SK-N-MC (cell line): ENCODE results near the gene GULP1.

Source experiments
- EZH2 ChIP-seq: fragments of 200-600 bp; sonication (generic); IDR thresholded peaks from one replicate; pipeline ENCODE4 v1.6.1; 2017; ENCODE audit warnings: antibody characterized with exemption
- FOXP2 ChIP-seq: optimal IDR thresholded peaks from 2 replicates; pipeline ENCODE3; 2011; ENCODE audit warnings: mild to moderate bottlenecking, moderate library complexity; ENCODE audit not compliant: insufficient read depth; ENCODE audit errors: extremely low read length, control extremely low read depth
- POLR2AphosphoS5 ChIP-seq: IDR thresholded peaks from 2 replicates; pipeline ENCODE4 v1.6.1; 2012; ENCODE audit warnings: mild to moderate bottlenecking, low read depth, low read length, borderline replicate concordance

DNA sequence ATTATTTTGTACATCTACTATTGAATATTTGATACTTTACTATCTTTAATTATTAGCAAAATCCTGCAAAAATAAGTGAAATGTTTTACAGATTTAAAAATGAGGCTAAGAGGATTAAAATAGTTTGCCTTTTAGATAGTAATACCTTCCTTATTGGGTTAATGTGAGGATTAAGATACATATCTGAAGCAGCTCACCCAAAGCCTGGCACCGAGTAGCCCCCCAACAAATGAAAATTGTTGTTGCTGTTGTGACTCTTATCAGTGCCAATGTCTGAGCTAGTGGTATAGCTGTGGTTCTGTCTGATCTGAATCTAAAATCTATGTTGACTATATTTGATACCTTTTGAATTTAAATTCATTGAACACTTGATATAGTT lies 34.6 kb downstream of the GULP1 start:
- TF ChIP-seq EZH2 (no peak), POLR2AphosphoS5 (no peak), FOXP2 (no peak)
